ENCODE results near the gene CKAP4.

DNA sequence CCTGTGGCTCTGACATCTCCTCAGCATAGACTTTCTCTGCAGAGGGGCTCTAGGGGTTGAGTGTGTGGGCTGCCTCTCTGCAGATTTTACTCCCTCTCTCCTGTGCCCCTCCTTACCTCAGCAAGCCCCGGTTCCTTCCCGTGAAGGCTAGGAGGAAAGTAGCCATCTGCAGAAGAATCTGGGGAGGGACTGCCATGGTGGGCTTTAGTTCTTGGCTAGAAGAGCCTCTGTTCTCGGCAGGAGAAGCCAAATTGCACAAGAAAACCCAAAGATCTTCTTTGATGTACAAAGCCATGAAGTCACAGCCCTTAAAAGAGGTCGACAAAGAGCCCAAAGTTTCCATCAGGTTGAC is 23.5 kb downstream of the CKAP4 start:
- no peak for TF ChIP-seq POLR2A (IDR thresholded peaks at IDR 0.05)
- TF ChIP-seq, protein P1, sequence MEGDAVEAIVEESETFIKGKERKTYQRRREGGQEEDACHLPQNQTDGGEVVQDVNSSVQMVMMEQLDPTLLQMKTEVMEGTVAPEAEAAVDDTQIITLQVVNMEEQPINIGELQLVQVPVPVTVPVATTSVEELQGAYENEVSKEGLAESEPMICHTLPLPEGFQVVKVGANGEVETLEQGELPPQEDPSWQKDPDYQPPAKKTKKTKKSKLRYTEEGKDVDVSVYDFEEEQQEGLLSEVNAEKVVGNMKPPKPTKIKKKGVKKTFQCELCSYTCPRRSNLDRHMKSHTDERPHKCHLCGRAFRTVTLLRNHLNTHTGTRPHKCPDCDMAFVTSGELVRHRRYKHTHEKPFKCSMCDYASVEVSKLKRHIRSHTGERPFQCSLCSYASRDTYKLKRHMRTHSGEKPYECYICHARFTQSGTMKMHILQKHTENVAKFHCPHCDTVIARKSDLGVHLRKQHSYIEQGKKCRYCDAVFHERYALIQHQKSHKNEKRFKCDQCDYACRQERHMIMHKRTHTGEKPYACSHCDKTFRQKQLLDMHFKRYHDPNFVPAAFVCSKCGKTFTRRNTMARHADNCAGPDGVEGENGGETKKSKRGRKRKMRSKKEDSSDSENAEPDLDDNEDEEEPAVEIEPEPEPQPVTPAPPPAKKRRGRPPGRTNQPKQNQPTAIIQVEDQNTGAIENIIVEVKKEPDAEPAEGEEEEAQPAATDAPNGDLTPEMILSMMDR (IDR thresholded peaks at IDR 0.05): no peak
